HL-60 (cell line): ENCODE measurements around the gene FGF22.

ENCODE experiments used
- DNase-seq, 2 experiments: peaks; one replicate each; pipeline ENCODE4 v3.0.0-alpha.2; 2010 to 2020; ENCODE audit warnings: low read depth in 1 of 2, low spot score in 1 of 2
- H3K27ac ChIP-seq: fragments of 250-450 bp; sonication (Bioruptor Pico); replicated peaks from 2 replicates; pipeline ENCODE4 v1.5.1; 2020; ENCODE audit warnings: mild to moderate bottlenecking, moderate library complexity
- H3K27me3 ChIP-seq: fragments of 250-450 bp; sonication (Bioruptor Pico); 2 replicates; pipeline ENCODE4 v1.5.1; 2021; ENCODE audit warnings: mild to moderate bottlenecking, moderate library complexity; ENCODE audit not compliant: insufficient read depth, poor library complexity, severe bottlenecking
- H3K4me3 ChIP-seq: replicated peaks from 2 replicates; pipeline ENCODE4 v1.5.1; 2011; ENCODE audit warnings: mild to moderate bottlenecking, control low read depth, low read length; ENCODE audit not compliant: insufficient read depth
- GABPA ChIP-seq: IDR thresholded peaks from 2 replicates; pipeline ENCODE4 v1.6.1; 2012; ENCODE audit warnings: low read depth
- POLR2AphosphoS5 ChIP-seq: IDR thresholded peaks from 2 replicates; pipeline ENCODE4 v1.6.1; 2012; ENCODE audit warnings: low read depth
- SPI1 ChIP-seq: IDR thresholded peaks from 2 replicates; pipeline ENCODE4 v1.6.1; 2012; ENCODE audit warnings: low read depth, mild to moderate bottlenecking, borderline replicate concordance
- TF ChIP-seq, protein P1 (sequence below): IDR thresholded peaks from one replicate; pipeline ENCODE4 v1.5.1; 2011; ENCODE audit warnings: low read length, control low read depth, inconsistent platforms; ENCODE audit not compliant: insufficient read depth
- TF ChIP-seq, protein P2 (sequence below): IDR thresholded peaks from 2 replicates; pipeline ENCODE4 v1.6.1; 2012; ENCODE audit warnings: low read depth; ENCODE audit not compliant: insufficient replicate concordance

FGF22 gene

DNA sequence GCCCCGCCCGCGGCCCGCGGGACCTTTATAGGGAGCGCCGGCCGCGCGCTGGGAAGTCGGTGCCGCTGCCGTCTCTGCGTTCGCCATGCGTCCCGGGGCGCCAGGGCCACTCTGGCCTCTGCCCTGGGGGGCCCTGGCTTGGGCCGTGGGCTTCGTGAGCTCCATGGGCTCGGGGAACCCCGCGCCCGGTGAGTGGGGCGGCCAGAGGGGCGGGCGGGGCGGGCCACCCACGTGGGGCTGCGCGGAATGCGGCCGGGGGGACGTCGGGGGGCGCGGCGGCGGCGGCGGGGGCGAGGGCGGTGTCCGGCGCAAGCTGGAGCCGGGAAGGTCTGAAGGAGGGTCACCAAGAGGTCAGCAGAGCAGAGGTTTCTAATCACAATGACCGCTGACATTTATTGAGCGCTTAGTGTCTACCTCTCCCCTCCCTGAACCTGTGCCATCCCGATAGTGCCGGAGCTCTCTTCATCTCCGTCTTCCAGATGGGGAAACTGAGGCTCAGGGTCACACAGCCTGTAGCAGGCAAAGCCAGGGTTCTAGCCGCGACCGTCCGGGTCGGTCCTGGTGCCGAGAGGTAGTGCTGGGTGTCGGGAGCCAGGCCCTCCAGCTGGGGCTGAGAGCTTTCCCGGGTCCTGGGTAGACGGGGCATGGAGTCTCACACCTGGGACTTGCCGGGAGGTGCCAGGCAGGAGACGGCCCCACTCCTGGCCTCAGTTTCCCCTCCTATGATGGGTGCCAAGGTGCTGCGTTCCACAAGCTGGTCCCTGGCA lies 36.8 kb downstream of the FGF22 start, which contains the start of gene FSTL3:
TSS of gene FSTL3 (plus strand) at position 54 of the 767 bp plus-strand sequence. CDS start at position 86, 32 bp downstream.
- Histone ChIP-seq H3K4me3 (no peak within 1 kb of the TSS), H3K27me3 (peaks cover 14% of the 10 kb centered on the region), H3K27ac (no peak within 1 kb of the TSS)
- no peak for DNase-seq
- TF ChIP-seq, protein P1, sequence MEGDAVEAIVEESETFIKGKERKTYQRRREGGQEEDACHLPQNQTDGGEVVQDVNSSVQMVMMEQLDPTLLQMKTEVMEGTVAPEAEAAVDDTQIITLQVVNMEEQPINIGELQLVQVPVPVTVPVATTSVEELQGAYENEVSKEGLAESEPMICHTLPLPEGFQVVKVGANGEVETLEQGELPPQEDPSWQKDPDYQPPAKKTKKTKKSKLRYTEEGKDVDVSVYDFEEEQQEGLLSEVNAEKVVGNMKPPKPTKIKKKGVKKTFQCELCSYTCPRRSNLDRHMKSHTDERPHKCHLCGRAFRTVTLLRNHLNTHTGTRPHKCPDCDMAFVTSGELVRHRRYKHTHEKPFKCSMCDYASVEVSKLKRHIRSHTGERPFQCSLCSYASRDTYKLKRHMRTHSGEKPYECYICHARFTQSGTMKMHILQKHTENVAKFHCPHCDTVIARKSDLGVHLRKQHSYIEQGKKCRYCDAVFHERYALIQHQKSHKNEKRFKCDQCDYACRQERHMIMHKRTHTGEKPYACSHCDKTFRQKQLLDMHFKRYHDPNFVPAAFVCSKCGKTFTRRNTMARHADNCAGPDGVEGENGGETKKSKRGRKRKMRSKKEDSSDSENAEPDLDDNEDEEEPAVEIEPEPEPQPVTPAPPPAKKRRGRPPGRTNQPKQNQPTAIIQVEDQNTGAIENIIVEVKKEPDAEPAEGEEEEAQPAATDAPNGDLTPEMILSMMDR, result no peak
- TF ChIP-seq GABPA, result no peak
- 0 out of 2 replicates have a peak, but pooled peaks have one; percentile 13 for TF ChIP-seq POLR2AphosphoS5
- TF ChIP-seq, protein P2, sequence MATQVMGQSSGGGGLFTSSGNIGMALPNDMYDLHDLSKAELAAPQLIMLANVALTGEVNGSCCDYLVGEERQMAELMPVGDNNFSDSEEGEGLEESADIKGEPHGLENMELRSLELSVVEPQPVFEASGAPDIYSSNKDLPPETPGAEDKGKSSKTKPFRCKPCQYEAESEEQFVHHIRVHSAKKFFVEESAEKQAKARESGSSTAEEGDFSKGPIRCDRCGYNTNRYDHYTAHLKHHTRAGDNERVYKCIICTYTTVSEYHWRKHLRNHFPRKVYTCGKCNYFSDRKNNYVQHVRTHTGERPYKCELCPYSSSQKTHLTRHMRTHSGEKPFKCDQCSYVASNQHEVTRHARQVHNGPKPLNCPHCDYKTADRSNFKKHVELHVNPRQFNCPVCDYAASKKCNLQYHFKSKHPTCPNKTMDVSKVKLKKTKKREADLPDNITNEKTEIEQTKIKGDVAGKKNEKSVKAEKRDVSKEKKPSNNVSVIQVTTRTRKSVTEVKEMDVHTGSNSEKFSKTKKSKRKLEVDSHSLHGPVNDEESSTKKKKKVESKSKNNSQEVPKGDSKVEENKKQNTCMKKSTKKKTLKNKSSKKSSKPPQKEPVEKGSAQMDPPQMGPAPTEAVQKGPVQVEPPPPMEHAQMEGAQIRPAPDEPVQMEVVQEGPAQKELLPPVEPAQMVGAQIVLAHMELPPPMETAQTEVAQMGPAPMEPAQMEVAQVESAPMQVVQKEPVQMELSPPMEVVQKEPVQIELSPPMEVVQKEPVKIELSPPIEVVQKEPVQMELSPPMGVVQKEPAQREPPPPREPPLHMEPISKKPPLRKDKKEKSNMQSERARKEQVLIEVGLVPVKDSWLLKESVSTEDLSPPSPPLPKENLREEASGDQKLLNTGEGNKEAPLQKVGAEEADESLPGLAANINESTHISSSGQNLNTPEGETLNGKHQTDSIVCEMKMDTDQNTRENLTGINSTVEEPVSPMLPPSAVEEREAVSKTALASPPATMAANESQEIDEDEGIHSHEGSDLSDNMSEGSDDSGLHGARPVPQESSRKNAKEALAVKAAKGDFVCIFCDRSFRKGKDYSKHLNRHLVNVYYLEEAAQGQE, result no peak

DNA sequence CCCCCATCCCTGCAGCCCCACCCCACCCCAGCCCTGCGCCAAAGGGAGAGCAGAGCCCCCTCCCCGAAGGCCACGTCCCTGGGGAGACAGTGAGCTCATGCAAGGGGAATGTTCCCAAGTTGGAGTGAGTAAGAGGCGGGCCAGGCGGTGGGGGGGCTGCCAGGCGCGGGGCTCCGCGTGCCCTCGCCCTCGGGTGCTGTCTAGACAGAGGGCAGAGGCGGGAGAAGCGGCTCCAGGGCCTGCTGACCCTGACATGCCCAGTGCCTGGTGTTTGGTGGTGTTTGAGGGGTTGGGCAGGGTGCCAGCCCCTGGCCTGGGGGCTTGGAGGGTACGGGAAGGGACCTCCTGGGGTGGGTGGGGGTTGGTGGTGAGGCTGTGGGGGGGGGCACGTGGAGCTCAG lies 37.5 kb downstream of the FGF22 start:
- H3K4me3 ChIP-seq, result no peak overlapping the region
- TF ChIP-seq, protein P2, result no peak
- TF ChIP-seq, protein P1, result no peak
- TF ChIP-seq GABPA, result no peak
- TF ChIP-seq POLR2AphosphoS5, result no peak
- TF ChIP-seq SPI1, result no peak
- no peak for DNase-seq
- H3K27me3 ChIP-seq, result peaks cover 14% of the 10 kb centered on the region
- H3K27ac ChIP-seq, result no peak overlapping the region

DNA sequence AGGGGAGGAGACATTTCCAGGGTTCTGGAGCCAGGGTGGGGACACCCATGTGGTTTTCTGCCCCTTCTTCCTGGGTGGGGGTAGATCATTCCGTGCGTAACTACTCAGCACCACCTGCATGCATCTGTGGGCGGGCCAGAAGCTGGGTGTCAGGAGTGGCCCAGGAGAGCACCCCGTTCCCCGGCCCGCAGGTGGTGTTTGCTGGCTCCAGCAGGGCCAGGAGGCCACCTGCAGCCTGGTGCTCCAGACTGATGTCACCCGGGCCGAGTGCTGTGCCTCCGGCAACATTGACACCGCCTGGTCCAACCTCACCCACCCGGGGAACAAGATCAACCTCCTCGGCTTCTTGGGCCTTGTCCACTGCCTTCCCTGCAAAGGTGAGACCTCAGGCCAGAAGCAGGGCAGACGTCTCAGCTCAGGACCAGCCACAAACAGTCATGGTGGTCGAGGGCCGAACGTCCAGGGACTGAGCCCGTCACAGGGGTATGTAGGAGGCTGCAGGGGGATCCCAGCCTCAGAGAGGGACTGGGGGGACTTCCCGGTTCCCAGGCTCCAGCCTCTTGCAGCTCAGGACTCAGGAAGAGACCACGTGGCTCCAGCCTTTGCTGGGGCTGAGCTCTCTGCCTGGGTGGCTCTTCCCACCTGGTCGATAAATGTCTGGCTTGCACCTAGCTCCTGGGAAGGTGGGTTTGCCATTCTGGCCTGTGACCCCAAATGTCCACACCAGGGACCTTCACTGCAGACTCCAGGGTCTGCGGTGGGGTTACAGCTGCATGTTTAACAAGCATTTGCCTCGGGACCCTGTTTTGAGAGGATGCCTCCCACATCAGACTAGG lies 38.1 kb downstream of the FGF22 start:
- no peak for TF ChIP-seq GABPA
- no peak overlapping the region for H3K27ac ChIP-seq
- H3K4me3 ChIP-seq, result no peak overlapping the region
- DNase-seq, result no peak
- H3K27me3 ChIP-seq, result peaks cover 14% of the 10 kb centered on the region

DNA sequence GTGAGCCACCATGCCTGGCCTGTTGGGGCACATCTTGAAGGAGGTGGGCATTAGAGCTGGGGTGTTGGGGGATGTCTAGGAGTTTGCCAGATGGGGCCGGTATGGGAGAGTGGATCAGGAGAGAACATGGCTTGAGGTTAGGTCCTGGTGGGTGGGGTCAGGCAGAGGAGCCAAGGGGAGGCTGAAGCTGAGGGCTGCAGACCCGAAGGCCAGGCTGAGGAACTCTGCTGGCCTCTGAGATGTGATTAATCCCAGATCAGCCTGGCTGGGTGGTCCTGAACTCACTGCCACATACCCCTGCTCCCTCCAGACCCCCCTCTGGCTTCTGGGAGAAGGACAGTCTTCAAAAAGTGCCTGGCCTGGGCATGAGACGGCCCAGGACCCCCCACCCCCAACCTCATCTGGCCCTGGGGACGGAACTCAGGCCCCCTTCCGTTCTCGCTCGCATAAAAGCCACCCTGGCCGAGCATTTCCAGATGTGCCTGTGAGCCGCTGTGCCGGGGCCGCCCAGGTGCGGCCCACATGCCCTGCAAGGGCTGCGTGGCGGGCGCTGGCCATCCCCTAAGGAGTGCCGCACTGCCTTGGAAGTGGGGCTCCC lies 39.2 kb downstream of the FGF22 start:
- H3K27ac ChIP-seq, result peak overlapping the region; percentile 60; the same call in 1 of the 2 replicates
- no peak for DNase-seq
- TF ChIP-seq, protein P1, result no peak
- no peak for TF ChIP-seq SPI1
- TF ChIP-seq GABPA, result no peak
- TF ChIP-seq, protein P2, result no peak
- no peak for TF ChIP-seq POLR2AphosphoS5
- peaks cover 14% of the 10 kb centered on the region for H3K27me3 ChIP-seq
- H3K4me3 ChIP-seq, result peak overlapping the region; percentile 59; the same call in 1 of the 2 replicates
